Fibroblast of lung (primary cell): Measurements from ENCODE around the gene CASQ2. TPM values are rescaled to one million over a fixed set of nuclear protein-coding genes. Genes with fewer than 3 reads are reported as not detected.

Experiments used
- DNase-seq, 2 donors: peaks; one replicate each; pipeline versions ENCODE4 v3.0.0 to v3.0.0-alpha.2; 2010; ENCODE audit warnings: low read depth in 2 of 2
- H2AFZ ChIP-seq: 2 replicates; pipeline ENCODE4 v1.5.1; 2012; ENCODE audit warnings: low read length, control low read depth, inconsistent platforms
- H3K27ac ChIP-seq: 2 replicates; pipeline ENCODE4 v1.5.1; 2011; ENCODE audit warnings: low read length, control low read depth; ENCODE audit not compliant: insufficient read depth
- H3K27me3 ChIP-seq: 2 replicates; pipeline ENCODE4 v1.5.1; 2011; ENCODE audit warnings: mild to moderate bottlenecking, low read length; ENCODE audit not compliant: control insufficient read depth, insufficient read depth
- H3K36me3 ChIP-seq: 2 replicates; pipeline ENCODE4 v1.5.1; 2011; ENCODE audit warnings: low read length; ENCODE audit not compliant: control insufficient read depth, insufficient read depth
- H3K4me1 ChIP-seq: 2 replicates; pipeline ENCODE4 v1.5.1; 2011; ENCODE audit warnings: low read length; ENCODE audit not compliant: control insufficient read depth, insufficient read depth; ENCODE audit errors: extremely low read depth
- H3K4me2 ChIP-seq: 2 replicates; pipeline ENCODE4 v1.5.1; 2011; ENCODE audit warnings: low read length, control low read depth; ENCODE audit not compliant: insufficient read depth; ENCODE audit errors: extremely low read depth
- H3K4me3 ChIP-seq, 4 experiments: fragments of 200-600 bp in 1 of 4; sonication (generic) in 1 of 4; replicated peaks in 1 of 4; 2 replicates each; pipeline ENCODE4 v1.5.1; 2011 to 2016; ENCODE audit warnings: low read length in 4 of 4, low read depth in 3 of 4, mild to moderate bottlenecking in 3 of 4, control low read depth in 2 of 4, inconsistent platforms in 1 of 4, mixed read lengths in 1 of 4; ENCODE audit not compliant: insufficient read depth in 1 of 4; ENCODE audit errors: control extremely low read depth in 1 of 4
- H3K79me2 ChIP-seq: 2 replicates; pipeline ENCODE4 v1.5.1; 2012; ENCODE audit warnings: mild to moderate bottlenecking, low read length, inconsistent platforms; ENCODE audit not compliant: control insufficient read depth, insufficient read depth
- H3K9ac ChIP-seq: 2 replicates; pipeline ENCODE4 v1.5.1; 2011; ENCODE audit warnings: mild to moderate bottlenecking, low read length, control low read depth; ENCODE audit not compliant: insufficient read depth
- H3K9me3 ChIP-seq: 2 replicates; pipeline ENCODE4 v1.5.1; 2012; ENCODE audit warnings: low read depth, low read length; ENCODE audit not compliant: control insufficient read depth, insufficient read depth
- H4K20me1 ChIP-seq: 2 replicates; pipeline ENCODE4 v1.5.1; 2011; ENCODE audit warnings: low read length; ENCODE audit not compliant: control insufficient read depth, insufficient read depth; ENCODE audit errors: extremely low read depth
- CTCF ChIP-seq, 2 donors: IDR thresholded peaks in 1 of 2; conservative IDR thresholded peaks in 1 of 2; 1 replicate in 1 of 2; 2 replicates in 1 of 2; pipeline ENCODE4 v1.5.1; 2011 to 2012; ENCODE audit warnings: low read length in 2 of 2, control low read depth in 1 of 2, inconsistent platforms in 1 of 2, low read depth in 1 of 2, mild to moderate bottlenecking in 1 of 2
- EZH2 ChIP-seq: IDR thresholded peaks from 2 replicates; pipeline ENCODE4 v1.5.1; 2012; ENCODE audit warnings: low read length, control low read depth, mild to moderate bottlenecking; ENCODE audit errors: missing control alignments
- polyA plus RNA-seq, 2 donors: library from polyadenylated mRNA; depleted of rRNA in 1 of 2; stranded (reverse) in 1 of 2; unstranded in 1 of 2; fragments of >200 nt; gene quantifications; 2 replicates each; pipeline ENCODE4 v1.2.1, GENCODE V29; 2011 to 2012; ENCODE audit warnings: missing spikeins in 1 of 2
- total RNA-seq: library from RNA; depleted of rRNA; stranded (reverse); fragments of >200 nt; gene quantifications from 2 replicates; pipeline ENCODE4 v1.2.1, GENCODE V29; 2014

CASQ2 gene
- total and polyA plus RNA-seq, 2 donors (not counting 1 experiment from before 2014, with no cell fraction given), result 0.03 TPM; not detected in 1

GRCh38 chr1:115790356-115790755, 21.8 kb upstream of the CASQ2 start:
- no peaks in the 10 kb centered on the region for H3K9me3 ChIP-seq
- H3K4me3 ChIP-seq, result no peak overlapping the region
- no peaks in the 10 kb centered on the region for H3K4me1 ChIP-seq
- DNase-seq, result no peak
- TF ChIP-seq CTCF (conservative IDR thresholded peaks at IDR 0.05 in 1 of 2, IDR thresholded peaks at IDR 0.05 in 1 of 2; ENCODE audit: low read depth in 1 of 2, low read length in 2 of 2), result no peak
- TF ChIP-seq EZH2, result no peak
- H2AFZ ChIP-seq, result no peak overlapping the region
- H3K9ac ChIP-seq, result no peak overlapping the region
- H3K36me3 ChIP-seq, result no peaks in the 10 kb centered on the region
- H3K79me2 ChIP-seq, result no peaks in the 10 kb centered on the region
- H3K4me2 ChIP-seq, result no peak overlapping the region
- H3K27me3 ChIP-seq, result peaks cover 11% of the 10 kb centered on the region
- H4K20me1 ChIP-seq, result no peaks in the 10 kb centered on the region
- H3K27ac ChIP-seq, result no peak overlapping the region

DNA sequence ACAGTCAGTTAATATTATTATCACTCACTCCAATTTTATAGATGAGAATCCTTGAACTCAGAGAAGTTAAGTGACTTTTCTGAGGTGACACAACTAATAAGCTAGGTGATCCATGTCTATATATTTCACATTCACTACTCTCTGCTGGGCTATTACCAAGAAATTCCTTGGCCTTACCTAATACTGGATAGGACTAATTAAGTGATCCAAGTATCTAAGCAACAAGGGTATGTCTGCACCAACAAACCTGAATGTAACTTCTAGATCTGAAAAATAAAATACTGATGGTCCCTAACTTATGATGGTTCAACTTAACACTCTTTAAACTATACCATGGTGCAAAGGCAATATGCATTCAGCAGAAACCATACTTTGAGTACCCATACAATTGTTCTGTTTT, 14.8 kb upstream of the CASQ2 start:
- Histone ChIP-seq H3K27ac (no peak overlapping the region), H3K4me2 (no peak overlapping the region), H3K9ac (no peak overlapping the region), H3K9me3 (no peaks in the 10 kb centered on the region), H2AFZ (no peak overlapping the region), H3K36me3 (no peaks in the 10 kb centered on the region), H3K27me3 (no peaks in the 10 kb centered on the region), H4K20me1 (no peaks in the 10 kb centered on the region), H3K4me3 (no peak overlapping the region), H3K4me1 (peaks cover 6% of the 10 kb centered on the region), H3K79me2 (no peaks in the 10 kb centered on the region)
- peak in 1 of 2 donors; percentile 1 for DNase-seq
- TF ChIP-seq EZH2, result no peak
- no peak for TF ChIP-seq CTCF (conservative IDR thresholded peaks at IDR 0.05 in 1 of 2, IDR thresholded peaks at IDR 0.05 in 1 of 2; ENCODE audit: low read depth in 1 of 2, low read length in 2 of 2)

- H2AFZ ChIP-seq, result no peak overlapping the region
- H3K27ac ChIP-seq, result peak overlapping the region; percentile 57
- H3K36me3 ChIP-seq, result no peaks in the 10 kb centered on the region
- TF ChIP-seq EZH2 (no peak), CTCF (conservative IDR thresholded peaks at IDR 0.05 in 1 of 2, IDR thresholded peaks at IDR 0.05 in 1 of 2; ENCODE audit: low read depth in 1 of 2, low read length in 2 of 2) (no peak)
- H4K20me1 ChIP-seq, result no peaks in the 10 kb centered on the region
- H3K4me2 ChIP-seq, result peak overlapping the region; percentile 80
- H3K79me2 ChIP-seq, result no peaks in the 10 kb centered on the region
- H3K27me3 ChIP-seq, result no peaks in the 10 kb centered on the region
- peaks cover 6% of the 10 kb centered on the region for H3K4me1 ChIP-seq
- no peaks in the 10 kb centered on the region for H3K9me3 ChIP-seq
- H3K9ac ChIP-seq, result no peak overlapping the region
- H3K4me3 ChIP-seq, result peak overlapping the region in 1 of 4 experiments; percentile 2
- DNase-seq, result peak; percentile 55 to 82
Observed at GRCh38 chr1:115782571-115783281, 14.2 kb upstream of the CASQ2 start.
